Measurements from ENCODE around the gene SLC1A2. TPM values are rescaled to one million over a fixed set of nuclear protein-coding genes. Genes with fewer than 3 reads are reported as not detected.

The SLC1A2 gene
- total RNA-seq, 1 experiment from 2014 or later, result 0.50 TPM

- Histone ChIP-seq H3K18ac (ENCODE audit: insufficient read length, low read depth, low read length) (no peak overlapping the region), H3T11ph (ENCODE audit: low read length) (no peak overlapping the region)
- H3K9me3 Mint-ChIP-seq, result no peaks in the 10 kb centered on the region
Measured at GRCh38 chr11:35259529-35259928, 159.8 kb downstream of the SLC1A2 start.

More at GRCh38 chr11:35259529-35259928, 159.8 kb downstream of the SLC1A2 start:
- Histone ChIP-seq H3K4me1 (ENCODE audit: insufficient read depth, low read length) (no peaks in the 10 kb centered on the region), H2BK12ac (ENCODE audit: insufficient read length, low read depth, low read length) (no peak overlapping the region), H2BK15ac (ENCODE audit: low read depth, low read length) (no peak overlapping the region), H3K79me2 (ENCODE audit: insufficient read depth, low read length) (no peaks in the 10 kb centered on the region), H4K5ac (ENCODE audit: insufficient read length, low read depth, low read length) (no peak overlapping the region), H2BK20ac (ENCODE audit: low read depth, low read length, poor library complexity, severe bottlenecking) (no peak overlapping the region), H3K56ac (ENCODE audit: insufficient read length, low read depth, low read length) (no peak overlapping the region), H3K14ac (ENCODE audit: insufficient read depth, low read length) (no peak overlapping the region), H3K79me1 (ENCODE audit: insufficient read depth, low read depth, low read length, poor library complexity, severe bottlenecking) (no peaks in the 10 kb centered on the region), H3K9me3 (ENCODE audit: control insufficient read depth, low read depth, low read length) (no peaks in the 10 kb centered on the region), H3K4ac (ENCODE audit: low read depth, low read length) (no peak overlapping the region), H2BK5ac (ENCODE audit: insufficient read length, low read length) (no peak overlapping the region), H2AK5ac (ENCODE audit: insufficient read length, low read length) (no peak overlapping the region), H2AFZ (ENCODE audit: low read length) (no peak overlapping the region), H3K27me3 (ENCODE audit: insufficient read depth, low read length) (no peaks in the 10 kb centered on the region), H3K27ac (ENCODE audit: insufficient read length, low read depth, low read length) (no peak overlapping the region), H4K20me1 (ENCODE audit: control insufficient read depth, insufficient read depth, insufficient read length) (no peaks in the 10 kb centered on the region), H3K4me2 (ENCODE audit: insufficient read depth, insufficient read length, low read length) (no peak overlapping the region), H3K23me2 (ENCODE audit: insufficient read length, low read depth, low read length, poor library complexity, severe bottlenecking) (no peaks in the 10 kb centered on the region), H3K9ac (ENCODE audit: extremely low read depth, insufficient read length, low read length) (no peak overlapping the region), H4K8ac (replicated peaks; ENCODE audit: insufficient read length, low read depth, low read length) (no peak overlapping the region), H2BK120ac (ENCODE audit: low read depth, low read length, poor library complexity, severe bottlenecking) (no peak overlapping the region), H4K91ac (ENCODE audit: insufficient read length, low read depth, low read length) (no peak overlapping the region), H3K23ac (ENCODE audit: insufficient read length, low read depth, low read length) (no peak overlapping the region)
- no peak for DNase-seq
- H3K27me3 Mint-ChIP-seq (ENCODE audit: low read depth), result no peaks in the 10 kb centered on the region
- H3K4me3 Mint-ChIP-seq, result no peak overlapping the region
- no peaks in the 10 kb centered on the region for H3K36me3 Mint-ChIP-seq (ENCODE audit: insufficient read depth in 1 of 3, low read depth in 3 of 3)
- WGBS (ENCODE audit: extremely low coverage, insufficient read length, low lambda C conversion rate), result no CpG with 5 or more reads among the region's 2 CpGs
- H3K27ac Mint-ChIP-seq, result no peak overlapping the region
- TF ChIP-seq CTCF (conservative IDR thresholded peaks at IDR 0.05), result no peak
- no peaks in the 10 kb centered on the region for H3K4me1 Mint-ChIP-seq

Measured in H9 (cell line).